IMR-90 (cell line): Measurements from ENCODE around the gene LDB2. TPM values are rescaled to one million over a fixed set of nuclear protein-coding genes. Genes with fewer than 3 reads are reported as not detected.

Experiments used
- ATAC-seq: fragments of 200-7000 bp; cut with Tn5 transposase; 2 replicates; pipeline ENCODE4 v1.9.1; 2020; ENCODE audit warnings: low read depth, mild to moderate bottlenecking, moderate library complexity
- BruUV-seq: library from RNA; stranded (reverse); fragments of 400-500 nt; replicated peaks from 2 replicates; lab custom pipeline; 2021; lab: Mats Ljungman, UMichigan
- CTCF ChIA-PET: fragments of 300-600 bp; formaldehyde crosslinking; extraction: SDS; loops from one replicate; lab custom pipeline; 2021; ENCODE audit warnings: antibody characterized with exemption; lab: Yijun Ruan, JAX
- POLR2A ChIA-PET: fragments of 300-600 bp; sonication (Branson Sonifier 250); formaldehyde crosslinking; loops from one replicate; lab custom pipeline; 2022; ENCODE audit warnings: antibody characterized with exemption; ENCODE audit not compliant: unreplicated experiment; lab: Charles Lee
- DNase-seq: peaks from one replicate; pipeline ENCODE4 v3.0.0; 2013
- H2AFZ ChIP-seq: replicated peaks from 2 replicates; pipeline ENCODE3; 2013; ENCODE audit warnings: low read length, mild to moderate bottlenecking; ENCODE audit not compliant: poor library complexity
- H2AK5ac ChIP-seq: 2 replicates; pipeline ENCODE4 v1.6.1; 2013; ENCODE audit warnings: low read depth, low read length, inconsistent platforms
- H2AK9ac ChIP-seq: replicated peaks from 2 replicates; pipeline ENCODE3; 2013; ENCODE audit warnings: mild to moderate bottlenecking, low read depth, low read length, moderate library complexity; ENCODE audit not compliant: poor library complexity
- H2BK120ac ChIP-seq: 2 replicates; pipeline ENCODE4 v1.6.1; 2013; ENCODE audit warnings: low read depth, low read length, inconsistent platforms
- H2BK15ac ChIP-seq: 3 replicates; pipeline ENCODE4 v1.6.1; 2013; ENCODE audit warnings: low read depth, low read length, inconsistent platforms
- H2BK20ac ChIP-seq: 2 replicates; pipeline ENCODE4 v1.6.1; 2013; ENCODE audit warnings: low read depth, mild to moderate bottlenecking, inconsistent platforms, low read length, moderate library complexity
- H2BK5ac ChIP-seq: 2 replicates; pipeline ENCODE4 v1.6.1; 2013; ENCODE audit warnings: mild to moderate bottlenecking, low read depth, low read length, inconsistent platforms; ENCODE audit not compliant: poor library complexity, severe bottlenecking
- H3K14ac ChIP-seq: replicated peaks from 2 replicates; pipeline ENCODE4 v1.6.1; 2013; ENCODE audit warnings: low read depth, low read length, inconsistent platforms
- H3K18ac ChIP-seq: 2 replicates; pipeline ENCODE4 v1.6.1; 2013; ENCODE audit warnings: low read depth, low read length, control low read depth
- H3K23ac ChIP-seq: 2 replicates; pipeline ENCODE4 v1.6.1; 2013; ENCODE audit warnings: low read depth, low read length, inconsistent platforms
- H3K27ac ChIP-seq: 2 replicates; pipeline ENCODE4 v1.5.1; 2013; ENCODE audit warnings: mild to moderate bottlenecking, control low read depth, low read length; ENCODE audit not compliant: insufficient read depth
- H3K27me3 ChIP-seq: 2 replicates; pipeline ENCODE4 v1.6.1; 2013; ENCODE audit warnings: low read length; ENCODE audit not compliant: control insufficient read depth, insufficient read depth
- H3K36me3 ChIP-seq: 2 replicates; pipeline ENCODE4 v1.6.1; 2013; ENCODE audit warnings: low read length, mixed read lengths; ENCODE audit not compliant: control insufficient read depth, insufficient read depth
- H3K4ac ChIP-seq: 2 replicates; pipeline ENCODE4 v1.6.1; 2013; ENCODE audit warnings: low read depth, low read length, inconsistent platforms
- H3K4me1 ChIP-seq: 2 replicates; pipeline ENCODE4 v1.6.1; 2013; ENCODE audit warnings: low read length, mixed read lengths; ENCODE audit not compliant: control insufficient read depth, insufficient read depth
- H3K4me2 ChIP-seq: 2 replicates; pipeline ENCODE4 v1.6.1; 2013; ENCODE audit warnings: low read depth, mild to moderate bottlenecking, control low read depth, low read length, moderate library complexity
- H3K4me3 ChIP-seq: 2 replicates; pipeline ENCODE4 v1.5.1; 2013; ENCODE audit warnings: low read depth, mild to moderate bottlenecking, control low read depth, low read length, moderate library complexity; ENCODE audit not compliant: insufficient read depth
- H3K56ac ChIP-seq: 2 replicates; pipeline ENCODE4 v1.6.1; 2013; ENCODE audit warnings: low read length, inconsistent platforms; ENCODE audit not compliant: insufficient read depth; ENCODE audit errors: extremely low read depth
- H3K79me1 ChIP-seq, 2 experiments: 2 replicates each; pipeline ENCODE4 v1.6.1; 2013; ENCODE audit warnings: low read length in 2 of 2, inconsistent platforms in 1 of 2, low read depth in 1 of 2
- H3K9ac ChIP-seq: 2 replicates; pipeline ENCODE4 v1.6.1; 2013; ENCODE audit warnings: low read depth, low read length, control low read depth
- H3K9me1 ChIP-seq: 2 replicates; pipeline ENCODE4 v1.6.1; 2013; ENCODE audit warnings: low read length, inconsistent platforms; ENCODE audit not compliant: insufficient read depth
- H3K9me3 ChIP-seq: 2 replicates; pipeline ENCODE4 v1.6.1; 2013; ENCODE audit warnings: low read length; ENCODE audit not compliant: control insufficient read depth, insufficient read depth
- H4K20me1 ChIP-seq: 2 replicates; pipeline ENCODE4 v1.6.1; 2013; ENCODE audit warnings: low read length, inconsistent platforms; ENCODE audit not compliant: insufficient read depth
- H4K5ac ChIP-seq: 2 replicates; pipeline ENCODE4 v1.6.1; 2013; ENCODE audit warnings: mild to moderate bottlenecking, low read depth, low read length, control low read depth
- H4K8ac ChIP-seq, 2 experiments: 2 replicates each; pipeline ENCODE4 v1.6.1; 2013; ENCODE audit warnings: low read depth in 2 of 2, low read length in 2 of 2, control low read depth in 1 of 2, inconsistent platforms in 1 of 2
- H4K91ac ChIP-seq: 2 replicates; pipeline ENCODE4 v1.6.1; 2013; ENCODE audit warnings: low read depth, low read length, inconsistent platforms; ENCODE audit not compliant: insufficient read depth
- BHLHE40 ChIP-seq: fragments of 150-350 bp; IDR thresholded peaks from 2 replicates; pipeline ENCODE4 v1.6.1; 2016; ENCODE audit warnings: mild to moderate bottlenecking, low read depth, low read length
- CHD1 ChIP-seq: IDR thresholded peaks from 2 replicates; pipeline ENCODE4 v1.6.1; 2012; ENCODE audit warnings: low read depth, low read length, improper control_type of control experiment
- CTCF ChIP-seq: conservative IDR thresholded peaks from 2 replicates; pipeline ENCODE4 v1.5.1; 2012; ENCODE audit warnings: mild to moderate bottlenecking, low read depth, low read length, improper control_type of control experiment
- FOS ChIP-seq: fragments of 150-350 bp; IDR thresholded peaks from 2 replicates; pipeline ENCODE4 v1.6.1; 2016; ENCODE audit warnings: low read depth, low read length
- MAFK ChIP-seq: IDR thresholded peaks from 2 replicates; pipeline ENCODE4 v1.6.1; 2012; ENCODE audit warnings: low read depth, low read length, improper control_type of control experiment
- NFE2L2 ChIP-seq: fragments of 150-350 bp; IDR thresholded peaks from 2 replicates; pipeline ENCODE4 v1.6.1; 2016; ENCODE audit warnings: low read depth, mild to moderate bottlenecking, low read length
- POLR2A ChIP-seq: IDR thresholded peaks from 2 replicates; pipeline ENCODE4 v1.6.1; 2012; ENCODE audit warnings: mild to moderate bottlenecking, low read depth, low read length
- WGBS, 2 experiments: methylation state at CpG; one replicate each; pipeline versions ENCODE4 v1.1.5 to v1.1.7; 2013; ENCODE audit warnings: missing lambda C conversion rate in 2 of 2; ENCODE audit not compliant: insufficient read length in 1 of 2; ENCODE audit errors: extremely low coverage in 2 of 2; 5-methylcytosine and 5-hydroxymethylcytosine counted together
- dilution Hi-C: fragments of 300-500 bp; cut with HindIII; formaldehyde crosslinking; loops from one replicate; pipeline ENCODE4 v1.14.3; 2018; ENCODE audit warnings: low sequenced_read_pairs; ENCODE audit not compliant: unreplicated experiment
- in situ Hi-C: fragments of 300-500 bp; cut with MboI; formaldehyde crosslinking; loops from 3 replicates; pipeline ENCODE4 v1.14.3; 2019; ENCODE audit warnings: low sequenced_read_pairs, inconsistent platforms, mixed read lengths
- intact Hi-C: fragments of 100-400 bp; cut with micrococcal nuclease; formaldehyde crosslinking; loops from 2 replicates; pipeline ENCODE4 v1.10.0; 2022
- polyA plus RNA-seq, 3 experiments: library from polyadenylated mRNA; depleted of rRNA; stranded (reverse); fragments of >200 nt; gene quantifications; 2 replicates each; pipeline ENCODE4 v1.2.3, GENCODE V29; 2012; ENCODE audit warnings: low replicate concordance in 1 of 3
- total RNA-seq: library from RNA; depleted of rRNA; stranded (reverse); fragments of >200 nt; gene quantifications from 2 replicates; pipeline ENCODE4 v1.2.3, GENCODE V29; 2012

Gene LDB2
- total and polyA plus RNA-seq, 2 of the 4 experiments (the other 2 are of a cell fraction): 67.9 to 116 TPM

GRCh38 chr4:16759931-16760582 is 138.4 kb downstream of the LDB2 start:
- Histone ChIP-seq H2BK20ac (no peak overlapping the region), H3K14ac (0 out of 2 replicates have a peak overlapping the region, but pooled peaks have one; percentile 24), H3K23ac (no peak overlapping the region), H3K4me1 (peaks cover 10% of the 10 kb centered on the region), H4K5ac (no peak overlapping the region), H3K9ac (no peak overlapping the region), H3K27me3 (no peaks in the 10 kb centered on the region), H3K18ac (peak overlapping the region; percentile 12; the same call in 1 of the 2 replicates), H3K79me1 (peaks cover 0 to 3% of the 10 kb centered on the region in 2 experiments; a peak in 1 of 4 replicates), H4K8ac (no peak overlapping the region), H2AK9ac (no peak overlapping the region), H3K4me2 (no peak overlapping the region), H4K91ac (no peak overlapping the region), H2BK120ac (peak overlapping the region; percentile 20; the same call in 1 of the 2 replicates), H3K56ac (no peak overlapping the region), H2AFZ (no peak overlapping the region), H3K4ac (peak overlapping the region; percentile 35), H2BK15ac (no peak overlapping the region), H3K36me3 (no peaks in the 10 kb centered on the region; the same call in 1 of the 2 replicates), H2AK5ac (peak overlapping the region; percentile 15; the same call in 1 of the 2 replicates), H3K9me3 (no peaks in the 10 kb centered on the region), H3K4me3 (no peak overlapping the region), H3K27ac (no peak overlapping the region; the same call in 1 of the 2 replicates), H4K20me1 (no peaks in the 10 kb centered on the region), H2BK5ac (no peak overlapping the region), H3K9me1 (peaks cover 3% of the 10 kb centered on the region; the same call in 1 of the 2 replicates)
- DNase-seq (peak; percentile 46), ATAC-seq (peak; percentile 43; the same call in 1 of the 2 replicates)
- TF ChIP-seq FOS: no peak
- no peak for TF ChIP-seq CHD1
- TF ChIP-seq BHLHE40: no peak
- TF ChIP-seq CTCF: no peak
- no peak for TF ChIP-seq POLR2A
- TF ChIP-seq MAFK: no peak
- no peak for TF ChIP-seq NFE2L2
- in situ Hi-C loops (no loop called here), dilution Hi-C loops (no loop called here), intact Hi-C loops (loop anchor here (10.0 kb wide), 1 partner anchor 245 kb away; no protein-coding TSS in a partner anchor)
- POLR2A ChIA-PET: no interaction called here
- CTCF ChIA-PET: no interaction called here
- no TSS peak for BruUV-seq
- WGBS, 2 experiments: 59% methylated on average over 3 of the region's 5 CpGs; no CpG with 5 or more reads in 1 of the 2 experiments
